ENCODE data around the gene TAP1.
"Not testable (repeated sequence)": the region's sequence is repeated elsewhere in the genome, so short reads cannot be mapped to it uniquely, and the experiment has no call there.

Gene TAP1, protein sequence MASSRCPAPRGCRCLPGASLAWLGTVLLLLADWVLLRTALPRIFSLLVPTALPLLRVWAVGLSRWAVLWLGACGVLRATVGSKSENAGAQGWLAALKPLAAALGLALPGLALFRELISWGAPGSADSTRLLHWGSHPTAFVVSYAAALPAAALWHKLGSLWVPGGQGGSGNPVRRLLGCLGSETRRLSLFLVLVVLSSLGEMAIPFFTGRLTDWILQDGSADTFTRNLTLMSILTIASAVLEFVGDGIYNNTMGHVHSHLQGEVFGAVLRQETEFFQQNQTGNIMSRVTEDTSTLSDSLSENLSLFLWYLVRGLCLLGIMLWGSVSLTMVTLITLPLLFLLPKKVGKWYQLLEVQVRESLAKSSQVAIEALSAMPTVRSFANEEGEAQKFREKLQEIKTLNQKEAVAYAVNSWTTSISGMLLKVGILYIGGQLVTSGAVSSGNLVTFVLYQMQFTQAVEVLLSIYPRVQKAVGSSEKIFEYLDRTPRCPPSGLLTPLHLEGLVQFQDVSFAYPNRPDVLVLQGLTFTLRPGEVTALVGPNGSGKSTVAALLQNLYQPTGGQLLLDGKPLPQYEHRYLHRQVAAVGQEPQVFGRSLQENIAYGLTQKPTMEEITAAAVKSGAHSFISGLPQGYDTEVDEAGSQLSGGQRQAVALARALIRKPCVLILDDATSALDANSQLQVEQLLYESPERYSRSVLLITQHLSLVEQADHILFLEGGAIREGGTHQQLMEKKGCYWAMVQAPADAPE

DNA sequence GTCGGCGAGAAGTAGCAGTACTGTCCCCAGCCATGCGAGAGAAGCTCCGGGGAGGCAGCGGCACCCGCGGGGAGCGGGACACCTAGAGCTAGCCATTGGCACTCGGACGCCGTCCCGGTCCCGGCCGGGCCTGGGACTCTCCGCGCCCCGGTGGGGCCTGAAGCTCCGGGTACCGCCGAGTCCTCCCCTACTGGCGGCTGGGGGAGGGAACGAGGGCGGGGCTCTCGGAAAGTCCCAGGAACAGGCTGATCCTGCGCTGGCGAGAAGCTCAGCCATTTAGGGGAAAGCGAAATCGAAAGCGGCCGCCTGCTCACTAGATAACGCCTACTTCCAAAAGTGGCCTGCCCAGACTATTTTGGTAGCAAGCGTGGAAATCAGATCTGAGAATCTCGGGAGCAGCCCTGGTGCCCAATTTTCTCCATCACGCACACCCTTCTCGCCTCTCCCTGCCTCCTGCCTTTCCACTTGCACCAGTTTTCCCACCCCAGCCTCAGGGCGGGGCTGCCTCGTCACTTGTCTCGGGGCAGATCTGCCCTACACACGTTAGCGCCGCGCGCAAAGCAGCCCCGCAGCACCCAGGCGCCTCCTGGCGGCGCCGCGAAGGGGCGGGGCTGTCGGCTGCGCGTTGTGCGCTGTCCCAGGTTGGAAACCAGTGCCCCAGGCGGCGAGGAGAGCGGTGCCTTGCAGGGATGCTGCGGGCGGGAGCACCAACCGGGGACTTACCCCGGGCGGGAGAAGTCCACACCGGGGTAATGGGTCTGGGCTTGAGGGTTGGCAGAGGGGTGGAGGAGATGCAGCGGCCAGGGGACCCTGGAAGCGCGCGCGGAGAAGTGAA lies at the start of gene TAP1, which contains the start of gene PSMB9:
TAP1 (minus strand) TSS at position 164 of the 835 bp plus-strand sequence; CDS start at position 96, 68 bp downstream.
PSMB9 (plus strand) TSS at position 652 of the 835 bp plus-strand sequence; CDS start at position 690, 38 bp downstream.
- DNase-seq (ENCODE audit: low read depth in 2 of 2), result peak; percentile 92

DNA sequence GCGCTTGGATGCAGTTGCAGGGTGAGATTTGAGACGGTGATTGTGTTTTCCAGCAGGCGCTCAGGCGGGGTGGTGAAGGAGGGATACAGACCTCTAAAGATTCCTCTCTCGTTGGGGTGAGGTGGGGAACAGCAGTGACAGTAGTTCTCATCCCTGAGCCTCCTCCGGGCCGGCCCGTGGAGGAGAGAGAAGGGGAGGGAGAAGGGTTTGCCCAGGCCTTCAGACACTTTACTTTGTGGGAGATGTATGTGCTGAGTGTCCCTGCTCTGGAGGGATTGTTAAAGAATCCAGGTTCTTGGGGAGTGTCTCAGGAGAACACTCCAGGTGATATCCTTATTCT lies 41.5 kb upstream of the TAP1 start:
- DNase-seq (ENCODE audit: low read depth in 2 of 2), result no peak

DNA sequence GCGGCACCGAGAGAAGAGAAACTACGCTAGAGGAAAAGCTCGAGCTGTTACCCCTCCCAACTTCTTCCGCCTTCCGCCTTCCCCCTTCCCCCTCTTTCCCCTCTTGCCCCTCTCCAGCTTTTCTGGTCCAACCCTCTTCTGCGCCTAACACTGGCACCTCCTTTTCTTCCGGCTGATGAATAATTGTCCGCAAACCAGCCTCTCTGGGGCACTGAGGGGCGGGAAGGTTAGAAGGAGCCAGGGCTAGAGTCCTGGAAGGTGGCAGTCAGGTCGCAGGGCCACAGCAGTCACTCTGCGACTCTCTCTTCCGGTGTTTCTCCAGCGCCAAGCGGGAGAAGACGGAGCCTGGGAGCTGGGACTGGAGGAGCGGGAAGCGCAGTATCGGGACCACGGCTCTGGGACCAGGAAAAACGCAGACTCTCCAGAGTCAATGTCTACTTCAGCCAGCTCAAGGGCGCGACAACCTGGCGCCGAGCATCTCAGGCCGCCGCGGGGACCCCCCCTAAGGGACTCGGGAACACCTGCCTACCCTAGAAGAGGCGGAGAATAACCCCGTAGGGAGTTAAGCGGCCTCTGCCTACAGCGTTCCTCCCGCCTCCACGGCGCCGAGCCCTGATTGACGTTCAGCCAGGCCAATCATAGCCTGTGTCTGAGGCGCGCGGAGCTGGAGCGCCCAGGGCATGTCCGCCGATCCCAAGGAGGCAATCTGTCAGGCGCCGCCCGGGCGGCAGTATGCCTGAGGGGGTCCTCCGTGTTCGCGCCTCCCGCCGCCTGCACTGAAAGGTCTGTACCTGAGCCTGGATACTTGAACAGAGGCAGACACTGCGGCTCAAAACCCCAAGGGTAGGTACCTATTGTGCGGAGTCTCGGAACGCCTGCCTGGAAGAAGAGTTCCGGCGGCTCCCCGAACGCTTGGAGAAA lies 40.8 kb upstream of the TAP1 start:
- peak; percentile 88 to 92 for DNase-seq (ENCODE audit: low read depth in 2 of 2)

DNA sequence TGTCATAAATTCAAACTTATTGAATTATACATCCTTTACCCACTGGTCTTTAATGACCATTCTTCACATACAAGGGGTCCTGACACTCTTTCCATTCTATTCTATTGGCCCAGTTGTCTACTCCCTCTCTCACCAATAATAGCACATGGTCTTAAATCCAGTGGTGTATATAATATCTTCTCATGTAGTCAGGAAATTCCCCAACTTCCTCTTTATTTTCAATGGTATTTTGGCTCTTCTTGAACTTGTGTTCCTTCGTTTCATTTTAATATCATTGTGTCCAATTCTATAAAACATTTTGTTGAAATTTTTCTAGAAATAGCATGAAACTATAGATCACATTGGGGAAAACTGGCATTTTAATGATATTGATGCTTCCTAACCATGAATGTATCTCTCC lies 37.3 kb upstream of the TAP1 start:
- no peak for DNase-seq (ENCODE audit: low read depth in 2 of 2)

DNA sequence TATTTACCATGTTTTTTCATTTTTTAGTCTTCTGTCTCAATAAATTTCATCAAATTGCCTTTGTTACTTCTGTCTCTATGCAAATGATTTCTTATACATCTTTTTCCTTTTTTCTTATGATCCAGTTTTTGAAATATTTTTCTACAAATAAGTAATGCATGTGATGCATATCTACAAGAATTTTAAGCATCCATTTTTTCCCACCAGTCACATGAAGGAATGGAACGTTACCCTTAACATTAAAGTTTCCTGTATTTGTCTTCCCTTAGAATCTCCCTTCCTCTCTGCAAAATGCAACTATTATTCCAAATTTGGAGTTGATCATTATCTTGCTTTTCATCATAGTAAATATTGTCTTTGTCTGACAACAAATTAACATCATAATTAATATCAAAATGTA lies 36.0 kb upstream of the TAP1 start:
- DNase-seq (ENCODE audit: low read depth in 2 of 2), result no peak

DNA sequence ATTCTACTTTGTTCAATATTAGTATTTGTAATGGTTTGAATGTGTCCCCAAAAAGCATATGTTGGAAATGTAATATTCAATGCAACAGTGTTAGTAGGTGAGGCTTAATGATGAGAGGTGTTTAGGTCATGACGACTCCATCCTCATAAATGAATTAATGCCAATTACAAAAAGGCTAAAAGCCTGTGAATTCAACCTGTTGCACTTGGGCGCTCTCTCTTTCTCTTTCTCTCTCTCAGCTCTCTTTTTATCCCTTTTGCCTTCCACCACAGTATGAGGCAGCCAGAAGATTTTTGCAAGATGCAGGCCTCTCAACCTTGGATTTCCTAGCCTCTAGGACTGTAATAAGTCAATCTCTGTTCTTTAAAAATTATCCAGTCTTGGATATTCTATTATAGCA lies 35.1 kb upstream of the TAP1 start:
- DNase-seq (ENCODE audit: low read depth in 2 of 2), result no peak

DNA sequence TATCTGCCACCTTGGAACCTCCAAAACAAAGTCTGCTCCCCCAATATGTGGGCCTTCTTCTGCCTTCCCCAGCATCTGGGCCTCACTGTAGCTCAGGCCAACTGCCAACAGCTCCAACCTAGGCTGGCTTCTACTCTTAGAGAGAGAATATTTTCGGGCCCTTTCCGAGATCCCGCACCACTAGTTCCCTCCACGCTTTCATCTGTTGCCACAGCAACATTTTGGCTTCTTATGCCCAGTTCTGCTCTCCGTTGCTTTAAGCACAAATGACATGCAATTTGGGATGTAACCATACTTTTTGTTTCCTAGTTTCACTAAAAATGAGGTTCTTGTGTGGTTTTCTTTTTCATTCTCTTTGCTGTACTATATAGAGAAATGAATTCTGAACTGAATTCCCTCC lies 34.1 kb upstream of the TAP1 start:
- no peak for DNase-seq (ENCODE audit: low read depth in 2 of 2)

DNA sequence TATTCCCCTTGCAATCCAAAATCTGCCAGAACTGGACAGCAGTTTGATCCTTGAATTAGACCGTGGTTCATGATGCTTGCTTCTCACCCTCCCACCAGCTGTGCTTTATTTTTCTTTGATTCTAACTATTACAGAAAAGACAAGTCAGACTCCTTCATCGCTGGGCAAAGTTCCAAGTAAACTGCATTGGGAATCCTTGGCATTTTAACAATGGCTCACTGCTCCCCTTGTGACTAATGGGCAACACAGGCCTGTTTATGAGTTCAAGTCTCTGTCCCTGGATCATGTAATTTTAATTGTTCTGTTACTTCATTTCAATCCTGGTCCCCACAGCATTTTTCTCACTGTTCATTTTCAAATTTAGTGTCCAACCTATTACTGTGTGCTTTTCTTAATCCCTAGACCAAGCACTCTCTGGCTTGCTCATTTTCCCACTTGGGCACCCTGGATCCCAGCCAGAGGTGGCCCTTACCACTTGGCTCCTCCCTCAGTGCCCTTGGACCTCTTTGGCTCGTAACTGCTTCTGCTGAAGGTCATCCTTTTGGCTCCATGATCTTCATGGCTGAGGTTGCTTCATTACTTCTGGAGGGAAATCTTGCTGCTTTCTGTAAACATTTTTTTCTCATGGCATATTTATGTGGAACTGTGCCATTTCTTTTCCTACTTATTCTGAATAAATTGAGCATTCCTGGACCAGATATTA lies 33.3 kb upstream of the TAP1 start:
- no peak for DNase-seq (ENCODE audit: low read depth in 2 of 2)

DNA sequence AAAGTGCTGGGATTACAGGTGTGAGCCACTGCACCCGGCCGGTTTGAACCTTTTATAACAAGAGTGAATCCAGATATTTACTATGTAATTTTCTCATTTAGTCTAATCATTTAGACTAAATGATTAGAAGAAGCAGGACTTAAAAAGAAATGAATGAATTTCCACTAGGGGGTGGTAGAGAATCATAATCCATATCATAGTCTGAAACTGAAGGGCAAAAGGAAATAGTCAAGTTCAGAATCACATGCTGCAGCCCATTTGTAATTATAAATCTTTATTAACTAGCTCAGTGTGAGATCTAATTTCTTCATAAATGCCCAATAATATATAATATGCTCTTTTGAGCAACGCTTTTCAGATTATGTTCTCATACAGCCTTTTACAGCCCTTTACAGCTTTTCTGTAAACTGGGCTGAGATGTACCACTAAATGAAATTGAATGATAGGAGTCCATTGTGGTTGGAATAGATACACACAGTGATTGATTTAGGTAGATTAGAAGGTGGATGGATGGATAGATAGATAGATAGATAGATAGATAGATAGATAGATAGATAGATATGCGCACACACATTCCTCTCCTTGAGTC lies 32.3 kb upstream of the TAP1 start:
- DNase-seq (ENCODE audit: low read depth in 2 of 2), result no peak

DNA sequence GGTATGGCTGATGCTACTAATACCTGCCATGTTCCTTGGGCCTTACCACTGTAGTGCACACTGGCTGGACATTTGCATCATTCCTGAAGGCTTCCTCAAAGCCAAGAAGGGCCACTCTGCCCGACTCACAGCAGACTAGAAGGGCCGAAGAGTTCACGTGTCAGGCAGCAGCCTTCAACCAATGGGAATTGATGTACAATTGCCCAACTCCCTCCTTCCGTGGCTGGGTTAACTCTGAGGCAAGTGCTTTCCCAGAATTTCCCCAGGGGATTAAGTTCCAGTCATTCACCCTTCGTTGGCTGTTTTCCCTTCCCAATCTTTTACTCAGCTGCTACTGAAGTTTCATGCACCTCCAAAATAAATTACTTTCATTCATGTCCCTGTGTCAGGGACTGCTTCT lies 30.3 kb upstream of the TAP1 start:
- DNase-seq (ENCODE audit: low read depth in 2 of 2), result no peak

DNA sequence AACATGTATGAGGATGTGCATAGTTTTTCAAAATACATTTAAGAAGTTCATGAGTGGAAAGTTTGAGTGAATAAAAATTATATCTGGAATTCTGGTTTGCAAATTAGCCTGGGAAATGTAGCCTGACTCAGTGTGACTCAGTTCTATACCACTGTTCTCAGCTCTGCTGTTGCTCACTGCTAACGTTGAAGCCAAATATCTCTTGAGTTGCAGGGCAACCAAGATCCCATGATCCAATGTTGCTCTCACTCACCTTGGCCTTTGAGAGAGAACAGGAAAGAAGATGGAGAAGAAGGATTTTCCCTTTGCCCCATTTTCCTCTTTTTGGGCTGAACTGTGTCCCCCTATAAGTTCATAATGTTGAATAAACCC lies 29.4 kb upstream of the TAP1 start:
- no peak for DNase-seq (ENCODE audit: low read depth in 2 of 2)

DNA sequence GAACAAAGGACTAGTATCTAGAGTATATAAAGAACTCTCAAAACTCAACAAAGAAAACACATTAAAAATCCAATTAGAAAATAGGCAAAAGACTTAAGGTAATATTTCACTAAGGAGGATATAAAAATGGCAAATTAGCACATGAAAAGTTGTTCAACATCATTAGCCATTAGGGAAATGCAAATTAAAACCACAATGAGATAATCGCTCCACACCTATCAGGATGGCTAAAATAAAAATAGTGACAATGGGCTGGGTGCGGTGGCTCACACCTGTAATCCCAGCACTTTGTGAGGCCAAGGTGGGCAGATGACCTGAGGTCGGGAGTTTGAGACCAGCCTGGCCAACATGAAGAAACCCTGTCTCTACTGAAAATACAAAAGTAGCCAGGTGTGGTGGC lies 27.5 kb upstream of the TAP1 start:
- not testable (repeated sequence) for DNase-seq (ENCODE audit: low read depth in 2 of 2)

DNA sequence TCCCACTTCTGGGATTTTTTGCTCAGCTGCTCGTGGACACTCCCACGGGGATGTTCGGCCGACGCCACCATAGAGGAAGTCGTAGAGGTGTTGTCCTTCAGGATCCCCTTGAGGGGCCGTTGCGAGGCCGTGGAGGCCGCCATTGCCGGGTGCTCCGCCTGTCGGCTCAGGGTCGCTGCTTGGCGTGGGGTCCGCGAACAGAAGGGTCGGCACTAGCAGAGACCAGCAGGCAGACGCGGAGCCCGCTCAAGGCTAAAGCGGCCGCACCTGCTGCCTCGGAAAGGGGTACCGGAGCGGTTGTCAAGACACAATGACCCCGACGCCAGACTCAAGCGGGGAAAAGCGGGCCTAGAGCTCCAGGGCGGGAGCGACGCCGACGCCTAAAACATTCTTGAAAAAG lies 26.2 kb upstream of the TAP1 start:
- no peak for DNase-seq (ENCODE audit: low read depth in 2 of 2)

DNA sequence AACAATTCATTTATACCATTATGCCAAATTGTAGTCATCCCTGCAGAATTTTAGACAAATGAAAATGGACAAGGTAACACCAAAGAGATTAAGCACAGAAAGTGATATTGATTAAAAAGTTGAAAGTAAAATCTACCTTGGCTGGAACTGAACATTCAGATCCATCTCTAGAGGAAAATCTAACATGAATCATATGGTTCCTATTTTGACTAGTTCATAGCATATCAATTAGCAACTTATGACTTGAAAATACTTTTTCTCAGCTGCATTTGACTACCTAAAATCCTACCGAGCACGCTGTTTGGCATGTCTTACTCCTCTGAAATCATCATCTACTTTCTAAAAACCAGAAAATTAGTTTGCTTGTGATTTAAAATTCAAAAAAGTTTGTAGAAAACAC lies 23.1 kb upstream of the TAP1 start:
- no peak for DNase-seq (ENCODE audit: low read depth in 2 of 2)

DNA sequence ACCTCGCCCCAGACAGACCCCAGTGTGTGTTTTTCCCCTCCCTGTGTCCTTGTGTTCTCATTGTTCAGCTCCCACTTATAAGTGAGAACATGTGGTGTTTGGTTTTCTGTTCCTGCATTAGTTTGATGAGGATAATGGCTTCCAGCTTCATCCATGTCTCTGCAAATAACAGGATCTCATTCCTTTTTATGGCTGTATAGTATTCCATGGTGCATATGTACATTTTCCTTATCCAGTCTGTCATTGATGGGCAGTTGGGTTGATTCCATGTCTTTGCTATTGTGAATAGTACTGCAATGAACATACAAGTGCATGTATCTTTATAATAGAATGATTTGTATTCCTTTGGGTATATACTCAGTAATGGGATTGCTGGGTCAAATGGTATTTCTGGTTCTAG lies 20.4 kb upstream of the TAP1 start:
- not testable (repeated sequence) for DNase-seq (ENCODE audit: low read depth in 2 of 2)

DNA sequence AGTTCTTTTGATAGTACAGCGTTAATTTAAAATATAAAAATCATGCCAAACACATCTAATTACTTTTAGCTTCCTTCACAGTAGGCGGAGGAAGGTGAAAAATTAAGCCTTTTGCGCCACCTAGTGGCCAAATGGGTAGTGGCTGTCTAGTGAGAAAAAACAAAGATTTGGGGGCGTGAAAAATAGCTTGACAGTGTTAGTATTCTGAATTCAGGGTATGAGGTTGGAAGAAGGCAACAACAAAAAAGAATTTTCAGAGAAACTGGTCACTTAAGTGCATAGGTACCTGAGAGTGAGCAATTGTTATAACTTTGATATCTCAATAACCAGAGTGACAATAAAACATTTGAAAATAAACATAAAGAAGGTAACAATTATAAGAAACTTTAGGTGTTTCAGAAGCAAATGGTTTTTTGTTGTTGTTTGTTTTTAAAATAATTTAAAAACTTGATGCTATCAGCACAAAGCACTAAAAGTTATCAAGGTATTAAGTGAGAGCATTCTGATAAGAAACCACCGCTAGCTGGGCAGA lies 14.8 kb upstream of the TAP1 start:
- DNase-seq (ENCODE audit: low read depth in 2 of 2), result peak; percentile 64 to 69

DNA sequence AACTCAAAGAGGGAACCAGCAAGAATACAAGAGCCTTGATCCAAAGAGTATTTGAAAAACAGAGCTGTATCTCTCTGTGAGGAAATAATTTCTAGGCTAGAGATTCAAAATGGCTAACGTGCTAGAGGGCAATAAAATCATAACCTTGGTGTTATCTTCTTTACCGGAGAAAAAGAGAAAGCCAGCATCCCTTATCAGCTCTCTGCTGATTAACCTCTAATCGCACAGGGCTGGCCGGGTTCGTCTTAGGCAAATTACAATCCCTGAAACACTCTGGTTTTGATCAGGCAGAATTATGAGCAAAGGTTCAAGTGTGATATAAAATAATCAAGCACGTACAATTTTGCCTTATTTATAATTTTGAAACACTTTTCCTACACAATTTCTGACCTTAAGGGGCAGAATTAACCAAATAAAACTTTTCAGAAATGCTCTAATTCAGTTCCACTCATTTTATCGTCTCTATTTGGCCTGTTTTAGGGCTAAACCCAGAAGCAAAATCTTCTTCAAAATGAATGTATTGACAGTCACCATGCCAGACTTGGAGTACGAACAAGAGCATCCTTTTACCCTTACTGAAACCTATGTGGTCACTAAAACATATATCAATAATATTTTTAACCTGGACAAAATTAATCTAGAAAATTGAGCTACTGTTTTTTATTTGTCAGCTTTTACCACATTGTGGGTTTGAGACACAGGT lies 14.2 kb upstream of the TAP1 start:
- no peak for DNase-seq (ENCODE audit: low read depth in 2 of 2)

DNA sequence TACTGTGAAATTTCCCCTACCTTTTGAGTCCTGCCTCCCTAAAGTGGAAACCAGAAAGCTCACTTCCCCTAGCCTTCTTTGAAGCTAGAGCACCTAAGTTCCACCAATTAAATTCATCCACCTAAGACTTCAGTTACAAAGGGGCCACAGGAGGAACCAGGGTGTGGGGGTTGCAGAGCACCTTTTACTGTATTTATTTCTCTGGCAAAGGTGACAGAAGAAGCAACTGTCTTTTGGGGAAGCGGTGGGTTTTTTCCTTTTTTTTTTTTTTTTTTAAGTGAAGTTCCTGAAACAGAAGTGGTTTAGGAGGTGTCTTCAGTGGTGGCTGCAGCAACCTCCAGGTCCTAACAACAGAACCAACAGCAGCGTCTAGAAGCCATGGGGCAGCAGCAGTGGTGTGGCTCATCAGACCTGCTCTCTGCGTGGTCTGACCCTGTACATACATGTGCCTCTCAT lies 13.5 kb upstream of the TAP1 start:
- DNase-seq (ENCODE audit: low read depth in 2 of 2), result no peak

DNA sequence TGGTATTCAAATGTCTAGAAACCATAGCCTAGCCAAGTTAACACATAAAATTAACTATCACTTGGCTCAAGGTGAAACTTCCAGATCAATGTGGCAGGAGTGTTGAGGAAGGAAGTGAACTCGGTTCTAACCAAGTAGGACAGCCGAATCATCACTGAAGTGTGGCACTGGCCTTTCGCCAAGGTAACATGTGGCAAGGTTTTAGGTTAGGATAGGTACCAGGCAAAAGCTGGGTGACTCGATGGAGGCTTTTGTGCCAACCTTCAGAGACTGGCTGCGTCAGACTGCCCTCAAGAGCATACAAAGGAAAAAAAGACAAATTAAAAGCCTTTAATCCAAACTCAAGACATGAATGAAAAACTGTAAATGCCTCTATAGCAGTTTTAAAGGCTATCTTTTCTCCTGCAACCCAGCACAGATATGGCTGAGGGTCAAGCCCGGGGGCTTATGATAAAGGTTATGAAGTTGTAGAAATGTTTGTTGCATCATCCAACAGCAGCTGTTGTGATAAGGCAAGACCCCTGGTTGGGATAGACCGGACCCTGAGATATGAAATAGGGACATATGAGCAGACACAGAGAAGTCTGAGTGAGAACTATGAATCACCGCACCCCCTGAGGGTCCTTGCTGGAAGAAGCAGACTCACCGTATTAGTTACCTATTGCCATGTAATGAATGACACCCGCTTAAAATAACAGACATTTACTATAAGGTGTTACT lies 12.4 kb upstream of the TAP1 start:
- no peak for DNase-seq (ENCODE audit: low read depth in 2 of 2)
